HG02943 (cell line): ENCODE data around the gene MUSK.
"Not testable (repeated sequence)": the region's sequence is repeated elsewhere in the genome, so short reads cannot be mapped to it uniquely, and the experiment has no call there.

Experiments used
- ATAC-seq: cut with Tn5 transposase; IDR thresholded peaks from one replicate; pipeline ENCODE4 v1.9.1; 2021; ENCODE audit warnings: mild to moderate bottlenecking, low read depth, moderate library complexity; ENCODE audit not compliant: unreplicated experiment

Gene MUSK

GRCh38 chr9:110691002-110691549 lies 22.5 kb downstream of the MUSK start:
- no peak for ATAC-seq

- ATAC-seq: not testable (repeated sequence)
Measured at GRCh38 chr9:110695846-110696245, 27.3 kb downstream of the MUSK start.

- no peak for ATAC-seq
Measured at GRCh38 chr9:110700953-110701352, 32.4 kb downstream of the MUSK start.

- ATAC-seq: no peak
Measured at GRCh38 chr9:110703669-110704068, 35.1 kb downstream of the MUSK start.

GRCh38 chr9:110707419-110707818 lies 38.8 kb downstream of the MUSK start:
- no peak for ATAC-seq

GRCh38 chr9:110710420-110710819 lies 41.8 kb downstream of the MUSK start:
- no peak for ATAC-seq

- ATAC-seq: no peak
Measured at GRCh38 chr9:110712955-110713354, 44.4 kb downstream of the MUSK start.

- ATAC-seq: no peak
Measured at GRCh38 chr9:110714314-110714713, 45.7 kb downstream of the MUSK start.

- ATAC-seq: no peak
Measured at GRCh38 chr9:110728058-110728457, 59.5 kb downstream of the MUSK start.

GRCh38 chr9:110729641-110730040 lies 61.0 kb downstream of the MUSK start:
- ATAC-seq: no peak

GRCh38 chr9:110731437-110732028 lies 62.9 kb downstream of the MUSK start:
- ATAC-seq: no peak

GRCh38 chr9:110738982-110739381 lies 70.4 kb downstream of the MUSK start:
- ATAC-seq: no peak

- no peak for ATAC-seq
Measured at GRCh38 chr9:110742741-110743371, 74.3 kb downstream of the MUSK start.

- ATAC-seq: no peak
Measured at GRCh38 chr9:110744715-110745384, 76.3 kb downstream of the MUSK start.

GRCh38 chr9:110745676-110746075 lies 77.1 kb downstream of the MUSK start:
- ATAC-seq: no peak

GRCh38 chr9:110746211-110746930 lies 77.8 kb downstream of the MUSK start:
- no peak for ATAC-seq

- no peak for ATAC-seq
Measured at GRCh38 chr9:110748251-110748893, 79.8 kb downstream of the MUSK start.

GRCh38 chr9:110750272-110750671 lies 81.7 kb downstream of the MUSK start:
- no peak for ATAC-seq

GRCh38 chr9:110751971-110752370 lies 83.4 kb downstream of the MUSK start:
- no peak for ATAC-seq

GRCh38 chr9:110752766-110753165 lies 84.2 kb downstream of the MUSK start:
- no peak for ATAC-seq
